OCI-LY1 (cell line): Measurements from ENCODE around the gene PCSK5.

Experiments
- H2AFZ ChIP-seq: fragments of 200-600 bp; sonication (generic), shearing (Covaris generic); 2 replicates; pipeline ENCODE4 v1.6.0; 2014; ENCODE audit warnings: antibody characterized with exemption, mild to moderate bottlenecking, low read length
- H3F3A ChIP-seq: fragments of 200-600 bp; sonication (generic), shearing (Covaris generic); 2 replicates; pipeline ENCODE4 v1.6.0; 2014; ENCODE audit warnings: mild to moderate bottlenecking, antibody characterized with exemption, low read length, moderate library complexity; ENCODE audit not compliant: insufficient read depth
- H3K27ac ChIP-seq: fragments of 200-600 bp; sonication (generic); 2 replicates; pipeline ENCODE4 v1.5.1; 2014; ENCODE audit warnings: low read length, mixed run types, mild to moderate bottlenecking, low read depth; ENCODE audit not compliant: poor library complexity, severe bottlenecking
- H3K27me3 ChIP-seq: fragments of 200-600 bp; sonication (generic); 2 replicates; pipeline ENCODE4 v1.6.0; 2014; ENCODE audit warnings: antibody characterized with exemption, mild to moderate bottlenecking, low read length, moderate library complexity; ENCODE audit not compliant: insufficient read depth
- H3K36me3 ChIP-seq: fragments of 200-600 bp; sonication (generic); 2 replicates; pipeline ENCODE4 v1.6.1; 2014; ENCODE audit warnings: mild to moderate bottlenecking, antibody characterized with exemption, low read length, moderate library complexity, mixed read lengths; ENCODE audit not compliant: insufficient read depth
- H3K4me1 ChIP-seq: fragments of 200-600 bp; sonication (generic); 2 replicates; pipeline ENCODE4 v1.5.1; 2014; ENCODE audit warnings: mild to moderate bottlenecking, low read length, moderate library complexity; ENCODE audit not compliant: insufficient read depth, severe bottlenecking
- H3K4me2 ChIP-seq: fragments of 200-600 bp; sonication (generic), shearing (Covaris generic); 2 replicates; pipeline ENCODE4 v1.6.1; 2014; ENCODE audit warnings: low read length
- H3K4me3 ChIP-seq: fragments of 200-600 bp; sonication (generic); 2 replicates; pipeline ENCODE4 v1.5.1; 2014; ENCODE audit warnings: low read length, low read depth, mild to moderate bottlenecking, mixed read lengths; ENCODE audit not compliant: poor library complexity, severe bottlenecking
- H3K79me2 ChIP-seq: fragments of 200-600 bp; shearing (Covaris generic); 2 replicates; pipeline ENCODE4 v1.6.1; 2016; ENCODE audit warnings: mixed run types, low read length, mixed read lengths; ENCODE audit not compliant: insufficient read depth
- H3K9ac ChIP-seq: fragments of 200-600 bp; sonication (generic), shearing (Covaris generic); 2 replicates; pipeline ENCODE4 v1.6.1; 2014; ENCODE audit warnings: mild to moderate bottlenecking, low read length, mixed read lengths
- H3K9me2 ChIP-seq: fragments of 200-600 bp; sonication (generic), shearing (Covaris generic); 2 replicates; pipeline ENCODE4 v1.6.1; 2014; ENCODE audit warnings: low read depth, mild to moderate bottlenecking, low read length, mixed read lengths
- H3K9me3 ChIP-seq: fragments of 200-600 bp; shearing (Covaris generic); 2 replicates; pipeline ENCODE4 v1.6.1; 2014; ENCODE audit warnings: low read length, mixed read lengths
- H4K20me1 ChIP-seq: fragments of 200-600 bp; sonication (generic), shearing (Covaris generic); 2 replicates; pipeline ENCODE4 v1.6.0; 2016; ENCODE audit warnings: mild to moderate bottlenecking, low read length; ENCODE audit not compliant: insufficient read depth
- CTCF ChIP-seq: fragments of 200-600 bp; sonication (generic), shearing (Covaris generic); IDR thresholded peaks from 2 replicates; pipeline ENCODE4 v1.5.1; 2017; ENCODE audit warnings: mild to moderate bottlenecking, antibody characterized with exemption, low read length, moderate library complexity, mixed read lengths
- EZH2 ChIP-seq: fragments of 200-600 bp; sonication (generic), shearing (Covaris generic); IDR thresholded peaks from 2 replicates; pipeline ENCODE4 v1.8.0; 2017; ENCODE audit warnings: borderline replicate concordance, mixed run types, mild to moderate bottlenecking, antibody characterized with exemption, low read length, moderate library complexity, mixed read lengths

The PCSK5 gene

GRCh38 chr9:75946766-75947165, 56.3 kb downstream of the PCSK5 start:
- H3K4me2 ChIP-seq: no peak overlapping the region
- no peaks in the 10 kb centered on the region for H3K9me2 ChIP-seq
- no peaks in the 10 kb centered on the region for H3K9me3 ChIP-seq
- no peak overlapping the region for H3K27ac ChIP-seq
- TF ChIP-seq CTCF: no peak
- TF ChIP-seq EZH2: no peak
- H3K4me3 ChIP-seq: no peak overlapping the region
- H3K36me3 ChIP-seq: no peaks in the 10 kb centered on the region
- H2AFZ ChIP-seq: no peak overlapping the region
- H3K9ac ChIP-seq: no peak overlapping the region
- H3K4me1 ChIP-seq: no peaks in the 10 kb centered on the region
- no peaks in the 10 kb centered on the region for H3K79me2 ChIP-seq
- no peaks in the 10 kb centered on the region for H3K27me3 ChIP-seq
- no peaks in the 10 kb centered on the region for H4K20me1 ChIP-seq
- H3F3A ChIP-seq: no peaks in the 10 kb centered on the region

- Histone ChIP-seq H3F3A (no peaks in the 10 kb centered on the region), H3K9me2 (no peaks in the 10 kb centered on the region), H3K4me2 (no peak overlapping the region), H3K79me2 (no peaks in the 10 kb centered on the region), H3K27ac (no peak overlapping the region), H3K36me3 (no peaks in the 10 kb centered on the region), H2AFZ (no peak overlapping the region), H3K27me3 (no peaks in the 10 kb centered on the region), H3K9me3 (no peaks in the 10 kb centered on the region), H3K4me1 (no peaks in the 10 kb centered on the region), H3K9ac (no peak overlapping the region), H3K4me3 (no peak overlapping the region), H4K20me1 (no peaks in the 10 kb centered on the region)
- TF ChIP-seq EZH2: no peak
- TF ChIP-seq CTCF: no peak
Observed at GRCh38 chr9:75947233-75947632, 56.8 kb downstream of the PCSK5 start.

- Histone ChIP-seq H2AFZ (no peak overlapping the region), H3K27me3 (no peaks in the 10 kb centered on the region), H3F3A (no peaks in the 10 kb centered on the region), H3K79me2 (no peaks in the 10 kb centered on the region), H3K4me1 (no peaks in the 10 kb centered on the region), H3K9me3 (no peaks in the 10 kb centered on the region), H3K9me2 (no peaks in the 10 kb centered on the region), H3K9ac (no peak overlapping the region), H3K4me3 (no peak overlapping the region), H3K36me3 (no peaks in the 10 kb centered on the region), H3K4me2 (no peak overlapping the region), H3K27ac (no peak overlapping the region), H4K20me1 (no peaks in the 10 kb centered on the region)
- no peak for TF ChIP-seq EZH2
- TF ChIP-seq CTCF: no peak
Observed at GRCh38 chr9:75950998-75951397, 60.5 kb downstream of the PCSK5 start.
